H1 (cell line): Measurements from ENCODE around the gene SLC26A4. TPM values are rescaled to one million over a fixed set of nuclear protein-coding genes. Genes with fewer than 3 reads are reported as not detected.

Experiments
- CTCF ChIA-PET: fragments of 300-600 bp; sonication (Branson Sonifier 250); formaldehyde crosslinking; loops from one replicate; lab custom pipeline; 2021; ENCODE audit not compliant: partially characterized antibody; lab: Charles Lee
- POLR2A ChIA-PET: fragments of 300-600 bp; sonication (Branson Sonifier 250); formaldehyde crosslinking; loops from one replicate; lab custom pipeline; 2021; ENCODE audit warnings: inconsistent platforms; ENCODE audit not compliant: partially characterized antibody; lab: Charles Lee
- DNase-seq, 2 experiments: peaks; one replicate each; pipeline versions ENCODE4 v3.0.0 to v3.0.0-alpha.2; 2010 to 2022; ENCODE audit warnings: low spot score in 2 of 2, low read depth in 1 of 2, mixed read lengths in 1 of 2
- FAIRE-seq: peaks from 2 replicates; lab custom pipeline; 2011; peaks lifted over from hg19 to GRCh38; lab: Jason Lieb, UNC
- H2AFZ ChIP-seq: 2 replicates; pipeline ENCODE4 v1.8.1; 2012; ENCODE audit warnings: low read length, inconsistent platforms
- H2AK5ac ChIP-seq: 2 replicates; pipeline ENCODE4 v1.6.1; 2013; ENCODE audit warnings: low read depth, low read length
- H2BK120ac ChIP-seq: replicated peaks from 2 replicates; pipeline ENCODE3; 2013; ENCODE audit warnings: low read depth, low read length, inconsistent platforms
- H2BK12ac ChIP-seq: 2 replicates; pipeline ENCODE4 v1.6.1; 2013; ENCODE audit warnings: low read depth, low read length
- H2BK15ac ChIP-seq: 2 replicates; pipeline ENCODE4 v1.6.1; 2013; ENCODE audit warnings: low read length
- H2BK20ac ChIP-seq: 2 replicates; pipeline ENCODE4 v1.6.1; 2013; ENCODE audit warnings: low read length
- H2BK5ac ChIP-seq: 2 replicates; pipeline ENCODE4 v1.6.1; 2013; ENCODE audit warnings: low read depth, low read length
- H3K14ac ChIP-seq: 2 replicates; pipeline ENCODE4 v1.6.1; 2013; ENCODE audit warnings: inconsistent platforms; ENCODE audit not compliant: insufficient read length
- H3K18ac ChIP-seq: 2 replicates; pipeline ENCODE4 v1.6.1; 2013; ENCODE audit warnings: low read length; ENCODE audit errors: extremely low read depth
- H3K23ac ChIP-seq: 2 replicates; pipeline ENCODE4 v1.6.1; 2013; ENCODE audit warnings: inconsistent platforms; ENCODE audit not compliant: insufficient read length
- H3K23me2 ChIP-seq: 2 replicates; pipeline ENCODE4 v1.6.1; 2013; ENCODE audit warnings: low read depth, low read length
- H3K27ac ChIP-seq: 2 replicates; pipeline ENCODE4 v1.6.1; 2011; ENCODE audit warnings: low read depth, low read length, inconsistent platforms
- H3K27me3 ChIP-seq, 4 experiments: replicated peaks in 1 of 4; 1 replicate in 1 of 4; 2 replicates in 3 of 4; pipeline versions ENCODE4 v1.6.1 to v1.8.1; 2011 to 2013; ENCODE audit warnings: low read length in 3 of 4, mild to moderate bottlenecking in 3 of 4, inconsistent platforms in 2 of 4, mixed read lengths in 2 of 4, moderate library complexity in 1 of 4; ENCODE audit not compliant: control insufficient read depth in 3 of 4, insufficient read depth in 3 of 4; ENCODE audit errors: extremely low read depth in 1 of 4
- H3K36me3 ChIP-seq, 4 experiments: 2 replicates each; pipeline versions ENCODE4 v1.6.1 to v1.8.1; 2011 to 2013; ENCODE audit warnings: mild to moderate bottlenecking in 4 of 4, low read length in 3 of 4, moderate library complexity in 2 of 4, control low read depth in 1 of 4, inconsistent platforms in 1 of 4; ENCODE audit not compliant: insufficient read depth in 4 of 4, control insufficient read depth in 2 of 4
- H3K4ac ChIP-seq: replicated peaks from 2 replicates; pipeline ENCODE3; 2013; ENCODE audit warnings: low read length, low read depth, mixed read lengths, inconsistent platforms; ENCODE audit not compliant: insufficient read length
- H3K4me1 ChIP-seq, 4 experiments: replicated peaks in 1 of 4; 1 replicate in 1 of 4; 2 replicates in 3 of 4; pipeline versions ENCODE4 v1.6.1 to v1.8.1; 2011 to 2013; ENCODE audit warnings: low read length in 3 of 4, inconsistent platforms in 2 of 4, mixed read lengths in 1 of 4; ENCODE audit not compliant: insufficient read depth in 4 of 4, control insufficient read depth in 3 of 4
- H3K4me2 ChIP-seq, 2 experiments: 2 replicates each; pipeline versions ENCODE4 v1.6.1 to v1.8.1; 2011 to 2013; ENCODE audit warnings: low read depth in 2 of 2, low read length in 2 of 2, control low read depth in 1 of 2, inconsistent platforms in 1 of 2, mild to moderate bottlenecking in 1 of 2; ENCODE audit not compliant: insufficient read depth in 1 of 2
- H3K4me3 ChIP-seq, 4 experiments: fragments of 200-600, 300-600 bp in 1 of 4; sonication (generic), shearing (Covaris generic), sonication (Bioruptor Twin) in 1 of 4; 2 replicates each; pipeline versions ENCODE4 v1.5.1 to v1.8.1; 2011 to 2016; ENCODE audit warnings: low read length in 4 of 4, low read depth in 3 of 4, control low read depth in 2 of 4, inconsistent platforms in 2 of 4, mild to moderate bottlenecking in 2 of 4, mixed read lengths in 1 of 4, moderate library complexity in 1 of 4; ENCODE audit not compliant: insufficient read depth in 2 of 4; ENCODE audit errors: extremely low read depth in 1 of 4
- H3K56ac ChIP-seq: replicated peaks from 2 replicates; pipeline ENCODE3; 2013; ENCODE audit warnings: low read depth, mild to moderate bottlenecking, mixed read lengths, low read length, inconsistent platforms; ENCODE audit not compliant: insufficient read length
- H3K79me1 ChIP-seq: 2 replicates; pipeline ENCODE4 v1.6.1; 2013; ENCODE audit warnings: low read depth, low read length, control low read depth
- H3K79me2 ChIP-seq, 2 experiments: 2 replicates each; pipeline versions ENCODE4 v1.6.1 to v1.8.1; 2012 to 2013; ENCODE audit warnings: low read length in 2 of 2, mild to moderate bottlenecking in 2 of 2, inconsistent platforms in 1 of 2; ENCODE audit not compliant: insufficient read depth in 2 of 2, control insufficient read depth in 1 of 2
- H3K9ac ChIP-seq, 4 experiments: replicated peaks in 1 of 4; 1 replicate in 1 of 4; 2 replicates in 3 of 4; pipeline versions ENCODE4 v1.6.1 to v1.8.1; 2011 to 2013; ENCODE audit warnings: low read depth in 3 of 4, low read length in 3 of 4, control low read depth in 2 of 4, mild to moderate bottlenecking in 2 of 4, moderate library complexity in 2 of 4, inconsistent platforms in 1 of 4; ENCODE audit errors: extremely low read depth in 1 of 4
- H3K9me3 ChIP-seq, 2 experiments: 2 replicates each; pipeline versions ENCODE4 v1.6.1 to v1.8.1; 2012 to 2013; ENCODE audit warnings: mild to moderate bottlenecking in 2 of 2, moderate library complexity in 2 of 2, control low read depth in 1 of 2, inconsistent platforms in 1 of 2, low read depth in 1 of 2, low read length in 1 of 2, mixed read lengths in 1 of 2; ENCODE audit not compliant: insufficient read depth in 2 of 2
- H4K20me1 ChIP-seq, 2 experiments: replicated peaks in 1 of 2; 2 replicates each; pipeline versions ENCODE3 to v1.8.1; 2011 to 2013; ENCODE audit warnings: inconsistent platforms in 2 of 2, low read length in 2 of 2, mild to moderate bottlenecking in 1 of 2; ENCODE audit not compliant: insufficient read depth in 2 of 2, control insufficient read depth in 1 of 2
- H4K5ac ChIP-seq: 2 replicates; pipeline ENCODE4 v1.6.1; 2013; ENCODE audit warnings: low read length, low read depth, mixed read lengths, inconsistent platforms; ENCODE audit not compliant: insufficient read length
- H4K8ac ChIP-seq: 2 replicates; pipeline ENCODE4 v1.8.0; 2013; ENCODE audit warnings: mild to moderate bottlenecking, moderate library complexity, low read length, inconsistent platforms; ENCODE audit not compliant: insufficient read depth; ENCODE audit errors: extremely low read depth
- H4K91ac ChIP-seq: replicated peaks from 2 replicates; pipeline ENCODE3; 2013; ENCODE audit warnings: low read length, mixed read lengths, inconsistent platforms; ENCODE audit not compliant: insufficient read length
- ATF3 ChIP-seq: IDR thresholded peaks from 2 replicates; pipeline ENCODE4 v1.6.1; 2011; ENCODE audit warnings: low read depth, mild to moderate bottlenecking, low read length; ENCODE audit not compliant: insufficient read depth
- BACH1 ChIP-seq: IDR thresholded peaks from 2 replicates; pipeline ENCODE4 v1.6.1; 2012; ENCODE audit warnings: low read length, improper control_type of control experiment
- BCL11A ChIP-seq, 2 experiments: IDR thresholded peaks; one replicate each; pipeline ENCODE4 v1.6.1; 2011; ENCODE audit warnings: low read depth in 2 of 2, low read length in 2 of 2, mild to moderate bottlenecking in 2 of 2
- CHD2 ChIP-seq: IDR thresholded peaks from 2 replicates; pipeline ENCODE4 v1.6.1; 2012; ENCODE audit warnings: low read length, improper control_type of control experiment
- E2F6 ChIP-seq: IDR thresholded peaks from 2 replicates; pipeline ENCODE4 v1.6.1; 2012; ENCODE audit warnings: inconsistent platforms
- EP300 ChIP-seq, 2 experiments: IDR thresholded peaks; 1 replicate in 1 of 2; 2 replicates in 1 of 2; pipeline ENCODE4 v1.6.1; 2011 to 2012; ENCODE audit warnings: low read depth in 2 of 2, low read length in 2 of 2, mild to moderate bottlenecking in 2 of 2, borderline replicate concordance in 1 of 2, inconsistent platforms in 1 of 2, moderate library complexity in 1 of 2
- HDAC6 ChIP-seq: IDR thresholded peaks from one replicate; pipeline ENCODE4 v1.7.1; 2012; ENCODE audit warnings: low read depth, mild to moderate bottlenecking, inconsistent platforms, low read length, moderate library complexity
- MAX ChIP-seq: IDR thresholded peaks from 2 replicates; pipeline ENCODE4 v1.6.1; 2012; ENCODE audit warnings: inconsistent platforms
- RFX5 ChIP-seq: IDR thresholded peaks from 2 replicates; pipeline ENCODE4 v1.6.1; 2011; ENCODE audit warnings: low read depth, low read length, improper control_type of control experiment, borderline replicate concordance
- SIN3A ChIP-seq, 2 experiments: IDR thresholded peaks in 1 of 2; conservative IDR thresholded peaks in 1 of 2; 2 replicates each; pipeline ENCODE4 v1.6.1; 2011 to 2012; ENCODE audit warnings: low read length in 2 of 2, improper control_type of control experiment in 1 of 2, low read depth in 1 of 2, mild to moderate bottlenecking in 1 of 2
- SP4 ChIP-seq: IDR thresholded peaks from 2 replicates; pipeline ENCODE4 v1.6.1; 2012; ENCODE audit warnings: low read length, inconsistent platforms
- SRF ChIP-seq: IDR thresholded peaks from 2 replicates; pipeline ENCODE4 v1.6.1; 2011; ENCODE audit warnings: mild to moderate bottlenecking, low read depth, low read length, moderate library complexity
- TAF7 ChIP-seq: optimal IDR thresholded peaks from 2 replicates; pipeline ENCODE3; 2011; ENCODE audit warnings: low read depth, mild to moderate bottlenecking, inconsistent platforms, low read length, moderate library complexity, borderline replicate concordance
- WGBS, 2 experiments: shearing (Covaris generic) in 1 of 2; methylation state at CpG; one replicate each; pipeline versions ENCODE4 v1.1.6 to v1.1.7; 2013 to 2015; ENCODE audit warnings: low lambda C conversion rate in 2 of 2, mixed read lengths in 2 of 2, inconsistent platforms in 1 of 2, low coverage in 1 of 2, missing lambda C conversion rate in 1 of 2; ENCODE audit not compliant: insufficient replicate concordance in 2 of 2, insufficient coverage in 1 of 2, insufficient read length in 1 of 2; ENCODE audit errors: extremely low coverage in 1 of 2, missing lambda C conversion rate in 1 of 2; 5-methylcytosine and 5-hydroxymethylcytosine counted together
- polyA plus RNA-seq, 7 experiments: library from polyadenylated mRNA; depleted of rRNA in 3 of 7; stranded (reverse) in 5 of 7; unstranded in 2 of 7; fragments of >200 nt in 5 of 7; fragments of 200-250 nt in 2 of 7; gene quantifications; 1 replicate in 5 of 7; 2 replicates in 1 of 7; 4 replicates in 1 of 7; pipeline versions ENCODE4 v1.2.1 to v1.2.3, GENCODE V29; 2011 to 2013; ENCODE audit warnings: missing spikeins in 2 of 7, mixed read lengths in 2 of 7
- total RNA-seq: library from RNA; stranded (reverse); fragmentation: NEBNext Ultra II Directional; extraction: Animal tissue kit (Norgen Biotek cat#: 25700); gene quantifications from 2 replicates; pipeline ENCODE4 v1.2.1, GENCODE V29; 2021

Gene SLC26A4
- total and polyA plus RNA-seq, 2 of the 8 experiments (the other 6 are each of a cell fraction or from before 2014, with no cell fraction given) = 0.11 to 0.35 TPM

- no peaks in the 10 kb centered on the region for H3K36me3 ChIP-seq
- no peaks in the 10 kb centered on the region for H3K9me3 ChIP-seq
- no peak overlapping the region for H3K27ac ChIP-seq
- DNase-seq (no peak), FAIRE-seq (no peak)
- H3K23me2 ChIP-seq = no peaks in the 10 kb centered on the region
- H2AK5ac ChIP-seq = no peak overlapping the region
- H2AFZ ChIP-seq = no peak overlapping the region
- no peak overlapping the region for H4K5ac ChIP-seq
- no peak overlapping the region for H4K8ac ChIP-seq
- POLR2A ChIA-PET = no interaction called here
- no peak overlapping the region for H2BK5ac ChIP-seq
- no peak overlapping the region for H3K4me2 ChIP-seq
- no peak overlapping the region for H3K18ac ChIP-seq
- no peak overlapping the region for H3K9ac ChIP-seq
- no peaks in the 10 kb centered on the region for H3K79me2 ChIP-seq
- H2BK120ac ChIP-seq = no peak overlapping the region
- H4K91ac ChIP-seq = no peak overlapping the region
- H3K56ac ChIP-seq = no peak overlapping the region
- CTCF ChIA-PET = interaction anchor here (1.1 kb wide), 1 partner anchor 192 kb away, joined by 3 read pairs; no protein-coding TSS in a partner anchor
- WGBS, 2 experiments = 92% methylated on average over 5 of the region's 5 CpGs; no CpG with 5 or more reads in 1 of the 2 experiments
- H3K4ac ChIP-seq = no peak overlapping the region
- H3K27me3 ChIP-seq = no peaks in the 10 kb centered on the region
- no peaks in the 10 kb centered on the region for H3K79me1 ChIP-seq
- no peak overlapping the region for H2BK12ac ChIP-seq
- H3K4me1 ChIP-seq = peaks cover 0 to 3% (median 0%) of the 10 kb centered on the region in 4 experiments; a peak in 2 of 7 replicates
- no peak overlapping the region for H3K14ac ChIP-seq
- no peak overlapping the region for H2BK15ac ChIP-seq
- no peak overlapping the region for H3K23ac ChIP-seq
- no peak overlapping the region for H2BK20ac ChIP-seq
- no peak overlapping the region for H3K4me3 ChIP-seq
- H4K20me1 ChIP-seq = no peaks in the 10 kb centered on the region
- TF ChIP-seq ATF3 (no peak), SRF (no peak), HDAC6 (no peak), SP4 (no peak), BACH1 (no peak), E2F6 (no peak), BCL11A (IDR thresholded peaks at IDR 0.05; ENCODE audit: low read depth in 2 of 2, low read length in 2 of 2) (no peak), RFX5 (no peak), CHD2 (no peak), TAF7 (no peak), MAX (no peak), SIN3A (conservative IDR thresholded peaks at IDR 0.05 in 1 of 2, IDR thresholded peaks at IDR 0.05 in 1 of 2; ENCODE audit: low read depth in 1 of 2, low read length in 2 of 2) (no peak), EP300 (IDR thresholded peaks at IDR 0.05; ENCODE audit: borderline replicate concordance in 1 of 2, low read depth in 2 of 2, low read length in 2 of 2) (no peak)
These were observed 22.3 kb downstream of the SLC26A4 start for GRCh38 chr7:107682886-107683285.
